HepG2 (cell line): ENCODE measurements around the gene F2RL3. TPM values are rescaled to one million over a fixed set of nuclear protein-coding genes. Genes with fewer than 3 reads are reported as not detected.

Experiments
- ATAC-seq: fragments of 200-7000 bp; cut with Tn5 transposase; 3 replicates; pipeline ENCODE4 v1.9.1; 2020; ENCODE audit warnings: mild to moderate bottlenecking, moderate library complexity
- Bru-seq: library from RNA; stranded (reverse); fragments of 400-500 nt; gene quantifications from one replicate; lab custom pipeline; 2021; lab: Mats Ljungman, UMichigan
- BruChase-seq, 2 experiments: library from RNA; stranded (reverse); fragments of 400-500 nt; gene quantifications; one replicate each; lab custom pipeline; 2021; lab: Mats Ljungman, UMichigan
- BruUV-seq: library from RNA; stranded (reverse); fragments of 400-500 nt; replicated peaks from 2 replicates; lab custom pipeline; 2021; lab: Mats Ljungman, UMichigan
- CTCF ChIA-PET: fragments of 300-600 bp; formaldehyde crosslinking; extraction: SDS; loops from one replicate; lab custom pipeline; 2021; ENCODE audit warnings: low total read pairs, inconsistent platforms, low intra/inter-chr PET ratio; lab: Yijun Ruan, JAX
- POLR2A ChIA-PET: fragments of 350-600 bp; sonication (Branson Sonifier 250); formaldehyde crosslinking; loops from one replicate; lab custom pipeline; 2020; ENCODE audit warnings: antibody characterized with exemption, inconsistent platforms; lab: Yijun Ruan, JAX
- DNase-seq: peaks from one replicate; pipeline ENCODE4 v3.0.0-alpha.2; 2015; ENCODE audit warnings: low spot score
- FAIRE-seq: peaks from 3 replicates; lab custom pipeline; 2011; peaks lifted over from hg19 to GRCh38; lab: Jason Lieb, UNC
- H2AFZ ChIP-seq: one replicate; pipeline ENCODE4 v1.6.1; 2011; ENCODE audit warnings: low read length, inconsistent platforms
- H3K27ac ChIP-seq: fragments of 300-600 bp; 3 replicates; pipeline ENCODE4 v1.8.0; 2011; ENCODE audit warnings: mixed run types, mild to moderate bottlenecking, mixed read lengths, low read length, inconsistent platforms; ENCODE audit not compliant: insufficient read depth; ENCODE audit errors: extremely low read length
- H3K27me3 ChIP-seq, 2 experiments: fragments of 200-600 bp in 1 of 2; 2 replicates in 1 of 2; 3 replicates in 1 of 2; pipeline versions ENCODE4 v1.6.0 to v1.8.0; 2011; ENCODE audit warnings: low read length in 2 of 2, mild to moderate bottlenecking in 2 of 2, moderate library complexity in 2 of 2, inconsistent platforms in 1 of 2; ENCODE audit not compliant: insufficient read depth in 2 of 2, control insufficient read depth in 1 of 2
- H3K36me3 ChIP-seq, 2 experiments: fragments of 200-600 bp in 1 of 2; replicated peaks in 1 of 2; 2 replicates in 1 of 2; 3 replicates in 1 of 2; pipeline versions ENCODE4 v1.5.1 to v1.8.0; 2011; ENCODE audit warnings: low read length in 2 of 2, inconsistent platforms in 1 of 2; ENCODE audit not compliant: insufficient read depth in 2 of 2, control insufficient read depth in 1 of 2
- H3K4me1 ChIP-seq: 2 replicates; pipeline ENCODE4 v1.5.1; 2012; ENCODE audit warnings: low read length, inconsistent platforms; ENCODE audit not compliant: insufficient read depth
- H3K4me2 ChIP-seq: 2 replicates; pipeline ENCODE4 v1.6.0; 2011; ENCODE audit warnings: low read depth, low read length, inconsistent platforms
- H3K4me3 ChIP-seq, 3 experiments: fragments of 200-600 bp in 1 of 3; sonication (generic), shearing (Covaris generic) in 1 of 3; replicated peaks in 1 of 3; 2 replicates each; pipeline ENCODE4 v1.5.1; 2011 to 2016; ENCODE audit warnings: low read length in 3 of 3, inconsistent platforms in 2 of 3, low read depth in 2 of 3, mild to moderate bottlenecking in 2 of 3, control low read depth in 1 of 3, mixed read lengths in 1 of 3; ENCODE audit not compliant: insufficient read depth in 1 of 3
- H3K79me2 ChIP-seq: one replicate; pipeline ENCODE4 v1.6.1; 2011; ENCODE audit warnings: low read length, inconsistent platforms; ENCODE audit not compliant: insufficient read depth
- H3K9ac ChIP-seq: 2 replicates; pipeline ENCODE4 v1.6.0; 2011; ENCODE audit warnings: mild to moderate bottlenecking, low read depth, low read length, inconsistent platforms; ENCODE audit not compliant: insufficient read depth
- H3K9me3 ChIP-seq: 2 replicates; pipeline ENCODE4 v1.5.1; 2012; ENCODE audit warnings: mild to moderate bottlenecking, low read length
- H4K20me1 ChIP-seq: 2 replicates; pipeline ENCODE4 v1.6.0; 2011; ENCODE audit warnings: inconsistent platforms, mild to moderate bottlenecking, low read length, moderate library complexity; ENCODE audit not compliant: insufficient read depth
- DMTF1 ChIP-seq: sonication (generic); formaldehyde crosslinking; IDR thresholded peaks from 2 replicates; pipeline ENCODE4 v1.4.0; 2020; ENCODE audit warnings: mild to moderate bottlenecking, missing genetic modification reagents
- KLF9 ChIP-seq: IDR thresholded peaks from 2 replicates; pipeline ENCODE4 v1.6.1; 2016; ENCODE audit warnings: low read depth
- NFAT5 ChIP-seq: sonication (generic); formaldehyde crosslinking; IDR thresholded peaks from 2 replicates; pipeline ENCODE4 v1.4.0; 2020; ENCODE audit warnings: missing genetic modification reagents
- TFDP2 ChIP-seq: sonication (generic); formaldehyde crosslinking; IDR thresholded peaks from 2 replicates; pipeline ENCODE4 v1.4.0; 2020; ENCODE audit warnings: missing genetic modification reagents
- ZNF430 ChIP-seq: sonication (generic); formaldehyde crosslinking; IDR thresholded peaks from 2 replicates; pipeline ENCODE4 v1.9.0; 2021; ENCODE audit warnings: mild to moderate bottlenecking, missing genetic modification reagents
- WGBS: methylation state at CpG from one replicate; pipeline ENCODE4 v1.1.6; 2017; ENCODE audit warnings: low lambda C conversion rate; 5-methylcytosine and 5-hydroxymethylcytosine counted together
- in situ Hi-C: cut with HindIII; loops from 2 replicates; pipeline ENCODE4 v1.10.0; 2017; ENCODE audit warnings: low pct_unique_long_range_greater_than_20kb; ENCODE audit not compliant: extremely low pct_ligation_motif_present
- intact Hi-C: fragments of 100-400 bp; cut with micrococcal nuclease; formaldehyde crosslinking; loops from one replicate; pipeline ENCODE4 v1.10.0; 2022; ENCODE audit not compliant: unreplicated experiment
- long read RNA-seq, 2 experiments: library from RNA in 1 of 2; library from polyadenylated mRNA in 1 of 2; stranded (forward) in 1 of 2; unstranded in 1 of 2; transcript quantifications; one replicate each; pipeline ENCODE4 v2.0.0, GENCODE V29; 2019 to 2022
- polyA minus RNA-seq, 3 experiments: library from RNA; depleted of rRNA, polyadenylated mRNA; stranded (reverse); fragments of >200 nt; gene quantifications; 2 replicates each; pipeline ENCODE4 v1.2.3, GENCODE V29; 2011; ENCODE audit warnings: low replicate concordance in 1 of 3
- polyA plus RNA-seq, 8 experiments: library from polyadenylated mRNA; depleted of rRNA in 3 of 8; stranded (reverse) in 7 of 8; unstranded in 1 of 8; fragments of >200 nt; fragmentation: Illumina TruSeq in 4 of 8; extraction: Trizol in 4 of 8; gene quantifications; 2 replicates each; pipeline versions ENCODE4 v1.2.1 to v1.2.3, GENCODE V29; 2011 to 2016; ENCODE audit warnings: low read depth in 4 of 8, missing spikeins in 1 of 8, mixed read lengths in 1 of 8; ENCODE audit not compliant: insufficient read depth in 1 of 8
- total RNA-seq, 5 experiments: library from RNA; depleted of rRNA; stranded (reverse); fragments of >200 nt; fragmentation: Illumina TruSeq; extraction: Trizol; gene quantifications; 2 replicates each; pipeline ENCODE4 v1.2.3, GENCODE V29; 2016; ENCODE audit warnings: low read depth in 1 of 5

Gene F2RL3
- not detected in 2 replicates for total RNA-seq (2016; rRNA removed; fragmentation: Illumina TruSeq; extraction: Trizol)
- total RNA-seq (2016; cell fraction: cytosol; rRNA removed; fragmentation: Illumina TruSeq; extraction: Trizol; ENCODE audit: low read depth), result not detected in 2 replicates
- total RNA-seq (2016; cell fraction: insoluble cytoplasmic fraction; rRNA removed; fragmentation: Illumina TruSeq; extraction: Trizol), result not detected in 2 replicates
- not detected in 2 replicates for total RNA-seq (2016; cell fraction: membrane; rRNA removed; fragmentation: Illumina TruSeq; extraction: Trizol)
- total RNA-seq (2016; cell fraction: nucleus; rRNA removed; fragmentation: Illumina TruSeq; extraction: Trizol), result not detected in 2 replicates
- polyA plus RNA-seq (2011; rRNA removed), result not detected in 2 replicates
- not detected in 2 replicates for polyA plus RNA-seq (2011; cell fraction: cytosol; rRNA removed)
- not detected in 2 replicates for polyA plus RNA-seq (2011; cell fraction: nucleus; rRNA removed)
- polyA plus RNA-seq (2012), result not detected in 2 replicates
- polyA plus RNA-seq (2016; cell fraction: cytosol; fragmentation: Illumina TruSeq; extraction: Trizol; ENCODE audit: low read depth), result not detected in 2 replicates
- polyA plus RNA-seq (2016; cell fraction: insoluble cytoplasmic fraction; fragmentation: Illumina TruSeq; extraction: Trizol; ENCODE audit: low read depth), result not detected in 2 replicates
- not detected in 2 replicates for polyA plus RNA-seq (2016; cell fraction: membrane; fragmentation: Illumina TruSeq; extraction: Trizol; ENCODE audit: low read depth)
- polyA plus RNA-seq (2016; cell fraction: nucleus; fragmentation: Illumina TruSeq; extraction: Trizol; ENCODE audit: insufficient read depth, low read depth), result not detected in 2 replicates
- polyA minus RNA-seq (2011; rRNA and poly(A)+ RNA removed; ENCODE audit: low replicate concordance), result 0.05 TPM in 1 of 2 replicates, not detected in the other
- polyA minus RNA-seq (2011; cell fraction: cytosol; rRNA and poly(A)+ RNA removed), result not detected in 2 replicates
- polyA minus RNA-seq (2011; cell fraction: nucleus; rRNA and poly(A)+ RNA removed), result not detected in 2 replicates
- not detected for Bru-seq, nascent RNA
- not detected for BruChase-seq, experiment 1, labeled RNA remaining after a 6-hour chase
- BruChase-seq, experiment 2, labeled RNA remaining after a 2-hour chase, result not detected
- long read RNA-seq, experiment 1, result 0 reads
- long read RNA-seq, experiment 2, result 0 reads

- no peak within 1 kb of the TSS for H3K4me2 ChIP-seq
- peaks cover 3 to 20% of the 10 kb centered on the region in 2 experiments; a peak in 4 of 5 replicates for H3K27me3 ChIP-seq
- H3K9me3 ChIP-seq, result no peaks in the 10 kb centered on the region
- peaks cover 43% of the 10 kb centered on the region for H3K4me1 ChIP-seq
- WGBS, result 27% methylated on average over 12 of the region's 31 CpGs
- H2AFZ ChIP-seq, result no peak within 1 kb of the TSS
- no peaks in the 10 kb centered on the region for H3K36me3 ChIP-seq
- intact Hi-C loops, result no loop called here
- FAIRE-seq (no peak), DNase-seq (no peak), ATAC-seq (no peak)
- ChIA-PET CTCF (no interaction called here), POLR2A (no interaction called here)
- BruUV-seq, result no TSS peak
- H3K9ac ChIP-seq, result no peak within 1 kb of the TSS
- no peaks in the 10 kb centered on the region for H4K20me1 ChIP-seq
- H3K27ac ChIP-seq, result no peak within 1 kb of the TSS
- no peak within 1 kb of the TSS for H3K4me3 ChIP-seq
- H3K79me2 ChIP-seq, result no peaks in the 10 kb centered on the region
- in situ Hi-C loops, result no loop called here
- no peak for TF ChIP-seq NFAT5 (CRISPR knock-in tag)
- no peak for TF ChIP-seq DMTF1
- no peak for TF ChIP-seq TFDP2 (CRISPR knock-in tag)
- no peak for TF ChIP-seq KLF9 (CRISPR knock-in tag)
- no peak for TF ChIP-seq ZNF430 (CRISPR knock-in tag)
Observed at GRCh38 chr19:16888629-16889365, at the start of gene F2RL3. F2RL3 (plus strand) TSS chr19:16888999; CDS start chr19:16889190, 191 bp downstream.
